ENCODE data around the gene BNC1.

The BNC1 gene, protein sequence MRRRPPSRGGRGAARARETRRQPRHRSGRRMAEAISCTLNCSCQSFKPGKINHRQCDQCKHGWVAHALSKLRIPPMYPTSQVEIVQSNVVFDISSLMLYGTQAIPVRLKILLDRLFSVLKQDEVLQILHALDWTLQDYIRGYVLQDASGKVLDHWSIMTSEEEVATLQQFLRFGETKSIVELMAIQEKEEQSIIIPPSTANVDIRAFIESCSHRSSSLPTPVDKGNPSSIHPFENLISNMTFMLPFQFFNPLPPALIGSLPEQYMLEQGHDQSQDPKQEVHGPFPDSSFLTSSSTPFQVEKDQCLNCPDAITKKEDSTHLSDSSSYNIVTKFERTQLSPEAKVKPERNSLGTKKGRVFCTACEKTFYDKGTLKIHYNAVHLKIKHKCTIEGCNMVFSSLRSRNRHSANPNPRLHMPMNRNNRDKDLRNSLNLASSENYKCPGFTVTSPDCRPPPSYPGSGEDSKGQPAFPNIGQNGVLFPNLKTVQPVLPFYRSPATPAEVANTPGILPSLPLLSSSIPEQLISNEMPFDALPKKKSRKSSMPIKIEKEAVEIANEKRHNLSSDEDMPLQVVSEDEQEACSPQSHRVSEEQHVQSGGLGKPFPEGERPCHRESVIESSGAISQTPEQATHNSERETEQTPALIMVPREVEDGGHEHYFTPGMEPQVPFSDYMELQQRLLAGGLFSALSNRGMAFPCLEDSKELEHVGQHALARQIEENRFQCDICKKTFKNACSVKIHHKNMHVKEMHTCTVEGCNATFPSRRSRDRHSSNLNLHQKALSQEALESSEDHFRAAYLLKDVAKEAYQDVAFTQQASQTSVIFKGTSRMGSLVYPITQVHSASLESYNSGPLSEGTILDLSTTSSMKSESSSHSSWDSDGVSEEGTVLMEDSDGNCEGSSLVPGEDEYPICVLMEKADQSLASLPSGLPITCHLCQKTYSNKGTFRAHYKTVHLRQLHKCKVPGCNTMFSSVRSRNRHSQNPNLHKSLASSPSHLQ

DNA sequence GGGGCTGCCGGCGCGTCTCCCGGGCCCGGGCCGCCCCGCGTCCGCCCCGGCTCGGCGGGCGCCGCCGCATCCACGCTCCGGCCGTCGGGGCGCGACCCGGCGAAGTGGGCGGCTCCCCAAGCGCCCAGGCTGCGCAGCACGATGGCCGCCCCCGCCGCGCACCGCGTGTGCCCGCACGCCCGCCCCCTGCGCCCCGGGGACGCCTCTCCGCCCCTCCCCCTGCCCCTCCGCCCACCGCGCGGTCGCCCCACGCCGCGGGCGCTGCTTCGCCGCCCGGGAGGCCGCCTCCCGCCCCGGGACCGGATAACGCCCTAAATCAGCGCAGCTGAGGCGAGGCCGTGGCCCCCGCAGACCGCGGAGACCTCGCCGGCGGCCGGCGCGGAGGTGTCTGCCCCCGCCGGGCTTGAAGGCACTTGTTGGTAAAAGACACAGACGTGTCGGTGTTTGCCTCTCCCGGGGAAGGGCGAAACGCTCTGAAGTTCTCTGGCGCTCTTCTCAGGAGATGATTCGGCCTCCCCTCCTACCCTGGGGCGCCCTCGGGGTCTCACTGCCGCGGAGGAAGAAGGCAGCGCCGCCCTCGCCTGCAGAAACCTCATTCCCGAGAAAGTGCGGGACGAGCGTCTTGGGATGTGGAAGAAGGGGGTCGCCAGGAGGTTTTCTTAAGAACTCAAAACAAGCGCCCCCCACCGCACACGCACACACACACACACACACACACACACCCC, at the start of gene BNC1:
Gene BNC1, minus strand, starts transcription at position 106 of the 725 bp plus-strand sequence. Its CDS starts 36 bp downstream, at position 70.
- DNase-seq: no peak

DNA sequence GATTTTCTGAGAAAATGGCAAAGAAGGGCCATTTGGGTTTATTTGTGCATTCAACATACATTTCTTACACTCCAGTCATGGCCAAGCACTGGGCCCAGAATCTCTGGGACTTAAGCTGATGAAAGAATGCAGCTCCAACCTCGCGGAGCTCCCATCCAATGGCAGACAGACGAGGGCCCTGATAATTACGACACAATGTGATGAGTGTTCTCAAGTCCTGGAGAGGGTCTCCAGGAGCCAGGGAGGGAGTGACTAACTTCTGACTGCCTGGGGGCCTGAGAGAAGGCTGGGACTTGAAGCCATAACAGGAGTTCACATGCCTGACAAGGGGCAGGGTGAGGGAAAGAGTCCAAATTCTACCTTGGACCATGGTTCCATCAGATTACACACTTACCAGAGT, 42.6 kb upstream of the BNC1 start:
- DNase-seq: no peak

DNA sequence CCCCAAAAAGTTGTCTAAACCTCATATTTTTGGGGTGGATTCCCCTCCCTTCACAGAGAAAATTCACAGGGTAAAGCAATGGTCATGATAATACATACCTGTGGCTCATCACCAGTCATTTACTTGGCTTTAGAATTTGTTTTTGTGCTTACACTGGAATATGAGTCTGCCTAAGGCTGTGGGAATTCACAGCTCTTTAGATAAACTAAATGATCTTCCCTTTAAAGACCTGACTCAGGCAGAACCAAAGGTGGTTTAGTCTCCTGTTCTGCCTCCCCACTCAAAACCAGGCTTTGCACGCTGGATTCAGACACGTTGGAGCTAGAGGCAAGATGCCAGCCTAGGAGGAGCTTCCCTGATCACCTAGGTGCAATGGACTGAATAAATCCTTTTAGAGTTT, 40.3 kb upstream of the BNC1 start:
- DNase-seq: no peak

DNA sequence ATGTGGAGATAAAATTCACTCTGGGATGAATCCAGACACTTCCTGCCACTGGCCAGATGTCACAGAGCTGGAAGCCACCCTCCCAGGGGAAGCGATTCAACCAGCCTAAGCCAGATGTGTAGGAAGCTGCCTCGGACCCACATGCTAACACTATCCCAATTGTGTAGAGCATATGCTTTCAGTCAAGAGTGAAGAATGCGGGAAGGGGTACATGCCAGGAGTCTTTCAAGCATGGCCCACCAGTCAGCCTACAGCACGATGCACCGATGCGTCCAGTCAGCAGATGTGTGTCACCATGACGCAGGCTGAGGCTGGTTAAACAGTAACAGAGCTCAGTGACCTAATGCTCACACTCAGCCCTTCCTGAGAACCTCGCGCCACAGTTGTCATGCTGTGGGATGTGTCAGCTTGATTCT, 38.8 kb upstream of the BNC1 start:
- DNase-seq: no peak

DNA sequence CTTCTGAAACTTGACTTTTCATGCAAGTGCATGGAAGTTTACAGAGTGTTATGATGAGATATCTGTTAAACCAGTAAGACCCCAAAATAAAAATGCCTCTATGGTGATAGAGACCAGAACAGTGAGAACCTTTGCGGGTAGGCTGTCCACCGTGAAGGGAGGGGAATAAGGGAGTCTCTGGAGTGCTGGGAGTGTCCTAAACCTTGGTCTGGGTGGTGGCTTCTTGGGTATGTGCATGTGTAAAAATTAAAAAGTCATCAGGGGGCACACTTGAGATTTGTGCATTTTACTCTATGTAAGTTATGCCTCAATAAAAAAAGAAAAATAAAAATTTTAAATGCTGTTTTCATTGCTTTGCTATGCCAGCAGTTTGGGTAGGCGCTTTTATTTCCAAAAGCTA, 38.2 kb upstream of the BNC1 start:
- DNase-seq: no peak

DNA sequence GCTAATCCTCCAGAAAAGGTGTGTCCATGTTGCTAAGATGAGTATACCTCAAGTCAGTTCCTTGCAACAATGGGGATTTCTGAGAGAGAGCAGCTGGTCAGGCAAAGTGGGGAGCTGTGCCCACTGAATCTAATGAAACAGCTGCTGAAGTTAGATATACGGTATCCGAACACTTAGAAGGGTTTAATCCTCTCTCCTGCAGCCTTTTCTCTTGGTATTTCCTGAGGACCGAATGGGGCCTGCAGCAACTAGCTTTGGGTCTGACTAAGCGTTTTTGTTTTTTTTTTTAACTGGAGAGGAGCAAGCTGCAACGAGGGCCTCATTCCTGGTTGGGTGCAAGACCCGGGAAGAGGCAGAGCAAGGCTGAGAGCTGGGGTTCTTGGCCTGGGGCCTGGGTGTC, 37.6 kb upstream of the BNC1 start:
- no peak for DNase-seq

DNA sequence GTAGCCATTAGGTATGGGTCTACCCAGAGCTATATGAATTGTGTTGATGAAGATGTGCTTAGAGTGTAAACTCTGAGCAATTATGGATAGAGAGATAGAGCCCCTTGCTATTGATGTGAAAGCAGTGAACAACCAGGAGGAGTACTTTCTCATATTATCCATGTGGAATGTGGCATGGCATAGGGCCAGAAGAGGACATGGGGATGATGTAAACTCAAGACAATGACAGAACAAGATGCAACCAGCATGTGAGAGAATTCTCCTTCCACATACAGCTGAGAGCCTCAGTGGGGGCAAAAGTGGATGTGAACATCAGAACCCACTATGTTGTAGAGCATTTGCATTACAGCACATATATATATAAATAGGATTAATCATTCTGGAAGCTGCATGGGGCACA, 36.4 kb upstream of the BNC1 start:
- no peak for DNase-seq

DNA sequence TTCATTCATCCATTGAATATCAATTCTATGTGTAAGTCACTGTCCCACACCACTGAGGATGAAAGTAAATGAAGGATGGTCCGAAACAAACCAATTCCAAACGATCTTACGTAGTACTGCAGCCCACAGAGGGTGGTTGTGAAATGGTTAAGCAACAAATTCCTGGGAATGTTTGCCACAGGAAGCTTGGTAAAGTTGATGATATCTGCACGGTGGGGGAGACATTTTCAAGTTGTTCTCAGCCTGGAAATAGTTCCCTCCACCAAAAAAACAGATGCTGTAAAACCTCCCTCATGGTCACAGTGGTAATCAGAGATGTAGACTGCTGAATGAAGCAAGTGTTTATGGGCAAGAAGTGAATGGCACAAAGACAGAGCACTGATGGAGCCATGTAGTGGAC, 35.9 kb upstream of the BNC1 start:
- DNase-seq: no peak

DNA sequence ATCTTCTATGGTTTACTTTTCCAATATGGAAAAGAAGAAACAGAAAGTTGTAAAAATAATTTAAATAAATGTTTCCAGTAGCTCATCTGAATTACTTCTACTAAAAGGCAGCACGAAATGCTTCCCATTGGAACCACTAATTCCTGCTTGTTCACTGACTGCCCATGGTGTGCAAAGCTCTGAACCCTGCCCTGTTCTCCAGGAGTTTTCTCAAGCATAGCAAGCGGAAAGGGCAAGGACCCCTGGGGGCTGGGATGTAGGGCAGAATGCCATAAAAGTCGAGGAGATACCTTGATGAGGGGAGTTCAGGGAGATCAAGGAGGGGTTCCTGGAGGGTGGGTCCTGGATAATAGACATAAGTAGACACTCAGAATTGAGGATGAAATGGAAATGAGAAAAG, 35.3 kb upstream of the BNC1 start:
- DNase-seq: no peak

DNA sequence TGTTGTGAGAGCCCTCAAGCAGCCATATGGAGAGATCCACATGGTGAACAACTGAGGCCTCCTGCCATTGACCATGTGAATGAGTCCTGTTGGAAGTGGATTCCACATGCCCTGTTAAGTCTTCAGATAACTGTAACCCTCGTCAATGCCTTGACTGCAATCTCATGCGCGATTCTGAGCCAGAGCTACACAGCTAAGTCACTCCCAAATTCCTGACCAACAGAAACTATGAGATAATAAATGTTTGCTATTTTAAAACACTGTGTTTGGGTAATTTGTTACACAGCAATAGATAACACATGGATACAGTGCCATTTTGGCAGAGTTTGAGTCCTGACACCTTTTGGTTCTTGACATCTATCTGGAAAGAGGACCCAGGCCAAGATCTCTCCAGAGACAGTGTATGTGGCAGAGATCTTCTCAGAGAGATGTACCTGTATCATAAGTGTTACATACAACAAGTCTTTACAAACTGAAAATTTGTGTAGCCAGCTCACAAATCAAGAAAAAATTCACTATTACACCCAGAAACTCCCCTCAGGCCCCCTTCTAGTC, 34.5 kb upstream of the BNC1 start:
- DNase-seq: no peak

DNA sequence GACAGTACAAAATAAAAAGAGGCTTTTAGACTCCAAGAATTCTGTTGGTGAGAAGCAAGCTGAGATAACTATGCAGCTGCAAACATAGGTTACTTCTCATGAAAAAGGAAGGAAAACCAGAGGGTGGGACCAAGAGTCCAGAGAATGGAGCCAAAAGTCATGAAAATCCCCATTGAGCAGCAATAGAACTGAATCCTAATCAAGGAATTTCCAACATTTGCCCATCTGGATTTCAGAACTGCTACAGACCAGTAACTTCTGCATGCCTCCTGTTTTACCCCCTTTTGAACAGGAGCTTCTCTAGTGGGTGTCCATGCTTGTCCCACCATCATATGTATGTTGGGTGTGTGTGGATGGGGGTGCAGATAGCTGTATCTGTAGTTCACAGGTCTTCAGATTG, 33.6 kb upstream of the BNC1 start:
- no peak for DNase-seq

DNA sequence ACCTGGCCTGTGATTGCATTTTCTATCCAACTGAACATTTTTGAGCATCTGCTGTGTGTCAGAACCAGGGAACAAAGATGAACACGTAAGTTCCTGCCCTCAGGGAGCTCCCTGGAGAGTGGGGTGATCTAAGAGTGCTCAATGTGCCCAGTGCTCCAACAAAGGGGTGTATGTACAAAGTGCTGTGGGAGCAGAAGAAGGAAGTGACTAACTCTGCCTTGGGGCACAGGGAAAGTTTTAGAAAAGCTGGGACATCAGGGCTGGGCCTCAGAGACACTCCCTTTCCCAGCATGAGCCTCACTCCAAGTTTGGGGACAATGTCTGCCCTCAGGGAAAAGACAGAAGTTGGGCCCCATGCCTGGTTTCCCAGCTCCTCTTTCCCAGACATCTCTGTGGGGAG, 27.6 kb upstream of the BNC1 start:
- DNase-seq: no peak

DNA sequence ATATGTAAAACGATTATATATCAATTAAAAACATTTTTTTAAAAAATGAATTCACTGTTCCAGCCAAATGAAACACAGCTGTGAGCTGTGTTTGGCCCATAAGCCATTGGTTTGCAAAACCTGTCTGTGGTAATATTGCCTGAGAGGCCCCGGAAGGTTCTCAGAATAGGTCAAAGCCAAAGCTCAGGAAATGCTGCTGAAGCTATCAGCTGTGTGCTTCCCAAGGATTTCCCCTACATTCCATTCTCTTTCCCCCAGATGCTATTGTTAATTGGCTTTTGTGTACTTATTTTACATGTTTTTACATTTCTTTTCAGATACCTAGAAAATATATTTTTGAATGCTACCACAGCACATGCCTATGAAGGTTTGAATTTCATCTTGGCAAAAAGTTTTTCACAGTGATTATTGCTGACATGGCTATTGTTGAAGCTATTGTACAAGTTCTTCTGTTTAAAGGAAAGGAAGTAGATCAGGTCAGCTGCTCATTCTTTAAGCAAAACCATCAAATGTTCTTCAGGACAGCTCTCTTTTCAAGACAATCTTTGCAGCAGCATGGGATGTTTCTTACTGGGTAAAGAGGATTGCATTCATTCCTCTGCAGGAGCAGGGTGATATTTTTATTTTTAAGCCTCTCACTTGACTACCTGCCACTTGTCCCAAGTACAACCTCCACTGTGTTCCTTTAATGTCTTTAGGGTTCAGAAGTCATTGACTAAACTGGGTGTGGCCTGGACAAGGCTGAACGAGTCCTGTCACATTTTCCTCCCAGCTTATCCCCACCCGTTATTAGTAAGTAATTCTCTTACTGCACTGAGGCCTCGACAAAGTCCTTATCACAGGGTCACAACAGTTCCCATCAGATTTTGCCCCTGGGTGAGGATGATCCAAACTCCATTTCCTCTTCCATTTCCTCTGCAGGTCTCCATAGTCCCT, 26.3 kb upstream of the BNC1 start:
- no peak for DNase-seq

DNA sequence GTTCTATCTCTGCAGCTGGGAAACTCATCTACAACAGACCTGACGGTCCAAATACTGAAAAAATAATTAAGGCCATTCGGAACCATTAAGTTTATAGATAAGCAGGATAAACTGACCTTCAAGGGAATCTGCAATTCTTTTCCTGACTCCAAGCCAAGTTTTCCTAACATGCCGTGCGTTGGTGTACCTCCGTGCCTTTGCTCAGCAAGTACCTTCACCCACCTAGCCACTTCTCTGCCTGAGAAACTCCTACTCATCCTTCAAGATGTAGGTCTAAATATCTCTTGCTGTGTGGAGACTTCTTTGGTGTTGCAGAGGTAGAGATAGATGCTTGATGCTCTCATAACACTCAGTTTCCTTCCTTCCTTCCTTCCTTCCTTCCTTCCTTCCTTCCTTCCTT, 24.2 kb upstream of the BNC1 start:
- DNase-seq: no peak

DNA sequence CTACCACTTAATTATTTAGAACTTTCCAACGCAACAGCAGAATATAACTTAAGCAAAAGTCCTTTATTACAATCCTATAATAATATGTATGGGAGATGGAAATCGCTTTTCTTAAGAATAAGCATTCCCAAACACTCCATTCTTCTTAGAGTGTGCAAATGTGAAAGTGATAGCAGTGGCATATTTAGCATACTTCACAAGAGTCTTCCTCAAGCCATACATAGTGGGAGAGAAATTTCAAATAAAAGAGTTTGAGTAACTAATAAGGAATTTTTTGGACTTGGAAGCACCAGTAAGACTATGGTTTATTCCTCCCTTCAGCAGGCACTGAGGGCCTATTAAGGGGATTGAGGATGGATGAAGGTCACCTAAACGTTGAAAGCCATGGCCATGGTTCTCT, 22.1 kb upstream of the BNC1 start:
- DNase-seq: no peak

DNA sequence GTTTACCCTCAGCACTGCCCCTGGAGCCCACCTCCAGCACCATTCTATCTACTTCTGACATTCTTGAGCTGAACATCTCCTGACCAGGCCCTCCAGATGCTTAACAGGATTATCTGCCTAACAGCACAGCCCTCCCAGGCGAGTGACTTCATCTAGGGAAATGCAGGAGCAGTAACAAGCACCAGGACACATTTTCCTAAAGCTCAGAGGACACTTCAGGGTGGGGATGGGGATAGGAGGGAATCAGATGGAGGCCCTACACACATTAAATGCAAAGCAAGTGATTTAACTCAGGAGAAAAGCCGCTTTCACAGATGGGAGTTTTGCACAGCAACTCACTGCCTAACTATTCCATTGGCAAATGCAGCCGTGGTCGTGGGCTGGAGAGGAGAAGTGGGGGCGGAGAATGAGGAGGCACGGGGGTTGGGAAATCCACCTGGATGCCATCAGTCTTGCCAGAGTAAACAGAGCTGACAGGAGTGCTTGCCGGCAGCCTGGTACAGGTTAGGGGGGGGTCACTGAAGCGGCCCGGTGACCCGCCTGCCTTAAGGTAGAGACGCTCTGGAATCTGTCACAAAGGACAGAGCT, 21.3 kb upstream of the BNC1 start:
- no peak for DNase-seq

DNA sequence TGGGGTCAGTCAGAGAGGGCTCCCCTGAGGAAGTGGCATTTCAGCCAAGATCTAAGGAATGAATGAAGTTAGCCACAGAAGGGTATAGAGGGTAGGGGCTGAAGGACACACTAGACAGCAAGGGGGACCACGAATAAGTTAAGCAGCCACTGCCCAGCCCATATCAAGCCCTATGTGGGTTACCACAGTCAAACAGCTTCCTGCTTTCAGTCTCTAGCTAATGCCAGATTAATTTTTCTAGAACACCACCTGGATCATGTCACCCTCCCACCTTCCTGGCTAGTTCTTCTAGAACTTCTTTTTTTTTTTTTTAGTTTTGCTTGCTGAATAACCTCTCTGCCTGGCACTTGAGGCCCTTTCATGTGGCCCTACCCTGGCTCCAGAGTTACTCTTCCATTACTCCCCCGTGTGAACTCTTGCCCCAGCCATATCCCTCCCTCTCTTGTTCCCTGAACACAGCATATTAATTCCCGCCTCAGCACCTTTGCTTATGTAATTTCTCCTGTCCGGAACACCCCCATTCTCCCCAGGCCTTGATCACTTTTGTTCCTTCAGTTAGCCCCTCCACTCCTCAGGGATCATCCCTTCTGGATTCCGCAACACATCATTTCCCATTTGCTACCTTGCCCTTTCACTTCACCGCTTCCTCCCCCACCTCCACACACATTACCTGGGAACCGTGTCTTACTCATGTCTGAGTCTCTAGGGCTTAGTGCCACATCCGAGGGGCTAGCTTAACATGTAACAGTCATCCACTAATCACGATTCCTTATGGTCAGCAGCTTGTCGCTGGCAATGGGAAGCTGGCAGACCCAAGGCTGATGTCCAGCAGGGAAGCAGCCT, 20.6 kb upstream of the BNC1 start:
- DNase-seq: no peak

DNA sequence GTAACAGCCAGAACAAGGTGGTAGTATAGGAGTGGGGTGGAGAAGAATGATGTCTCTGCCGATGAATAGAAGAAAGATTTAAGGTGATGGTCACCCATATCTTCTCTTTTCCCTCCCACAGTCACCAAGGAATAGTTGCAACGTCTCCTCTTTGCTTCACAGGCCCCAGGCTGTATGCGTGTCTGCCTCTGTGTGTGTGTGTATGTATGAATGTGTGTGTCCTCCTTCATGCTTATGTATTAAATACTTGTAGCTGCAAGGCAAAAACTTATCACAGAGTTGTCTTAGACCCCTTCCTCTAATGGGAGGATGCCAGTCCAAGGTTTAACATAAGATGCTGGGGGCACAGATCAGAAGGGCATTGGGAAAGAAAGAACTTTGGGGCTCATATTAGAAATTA, 19.1 kb upstream of the BNC1 start:
- no peak for DNase-seq

DNA sequence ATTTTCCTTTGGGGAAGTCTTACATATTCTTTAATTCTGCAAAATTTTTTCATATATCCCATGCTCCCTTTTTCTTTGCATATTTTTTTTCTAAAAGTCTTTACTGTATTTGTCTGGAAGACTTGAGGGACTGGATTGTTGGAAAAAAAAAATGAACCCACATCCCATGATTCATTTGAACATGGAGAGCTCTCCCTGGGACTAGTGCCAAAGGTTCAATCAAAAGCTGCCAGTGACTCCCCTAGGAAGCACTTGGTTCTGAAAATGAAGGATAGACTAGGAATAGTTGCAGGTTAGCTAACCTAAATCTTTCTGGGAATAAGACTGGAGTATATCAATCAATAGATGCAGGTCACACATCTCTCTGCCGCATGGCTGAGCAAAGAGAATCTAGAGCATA, 16.4 kb upstream of the BNC1 start:
- DNase-seq: no peak

DNA sequence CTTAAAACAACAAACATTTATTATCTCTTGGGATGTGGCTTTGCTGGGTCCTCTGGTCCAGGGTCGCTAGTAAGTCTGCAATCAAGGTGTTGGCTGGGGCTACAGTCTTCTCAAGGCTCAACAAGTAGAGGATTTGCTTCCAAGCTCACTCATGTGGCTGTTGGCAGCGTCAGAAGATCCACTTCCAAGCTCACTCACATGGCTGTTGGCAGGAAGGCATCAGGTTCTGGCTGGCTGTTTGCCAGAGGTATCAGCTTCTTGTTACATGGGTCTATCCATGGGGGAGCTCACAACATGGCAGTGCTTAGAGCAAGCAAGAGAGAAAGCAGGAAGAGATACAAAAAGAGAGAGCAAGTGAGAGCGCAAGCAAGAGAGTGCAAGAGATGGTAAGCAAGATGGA, 15.0 kb upstream of the BNC1 start:
- DNase-seq: no peak

DNA sequence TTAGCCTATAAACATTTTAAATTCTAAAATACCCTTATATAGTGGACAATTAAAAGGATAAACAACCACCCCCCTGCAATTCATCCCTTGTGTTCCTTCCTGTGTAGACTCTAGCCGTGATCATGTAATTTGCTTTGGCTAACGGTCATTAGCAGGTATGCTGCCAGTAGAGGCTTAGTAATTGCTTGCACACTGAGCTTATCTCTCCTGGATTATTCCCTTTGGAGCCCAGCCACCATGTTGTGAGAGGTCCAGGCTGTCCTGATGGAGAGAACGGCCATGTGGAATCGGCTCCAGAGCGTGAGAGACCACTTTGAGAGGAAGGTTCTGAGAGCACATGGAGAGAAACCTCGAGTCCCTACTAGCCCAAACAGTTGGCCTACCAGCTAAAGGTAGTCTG, 11.0 kb upstream of the BNC1 start:
- DNase-seq: no peak

Data from NCI-H1092 treated with DMSO at 0.1 percent for 48 hours (cell line).